H1 (cell line): ENCODE data around the gene RNU2-1. TPM values are rescaled to one million over a fixed set of nuclear protein-coding genes. Genes with fewer than 3 reads are reported as not detected.

Experiments
- CTCF ChIA-PET: fragments of 300-600 bp; sonication (Branson Sonifier 250); formaldehyde crosslinking; loops from one replicate; lab custom pipeline; 2021; ENCODE audit not compliant: partially characterized antibody; lab: Charles Lee
- POLR2A ChIA-PET: fragments of 300-600 bp; sonication (Branson Sonifier 250); formaldehyde crosslinking; loops from one replicate; lab custom pipeline; 2021; ENCODE audit warnings: inconsistent platforms; ENCODE audit not compliant: partially characterized antibody; lab: Charles Lee
- DNase-seq, 2 experiments: peaks; one replicate each; pipeline versions ENCODE4 v3.0.0 to v3.0.0-alpha.2; 2010 to 2022; ENCODE audit warnings: low spot score in 2 of 2, low read depth in 1 of 2, mixed read lengths in 1 of 2
- FAIRE-seq: peaks from 2 replicates; lab custom pipeline; 2011; peaks lifted over from hg19 to GRCh38; lab: Jason Lieb, UNC
- H2AFZ ChIP-seq: 2 replicates; pipeline ENCODE4 v1.8.1; 2012; ENCODE audit warnings: low read length, inconsistent platforms
- H2AK5ac ChIP-seq: 2 replicates; pipeline ENCODE4 v1.6.1; 2013; ENCODE audit warnings: low read depth, low read length
- H2BK120ac ChIP-seq: replicated peaks from 2 replicates; pipeline ENCODE3; 2013; ENCODE audit warnings: low read depth, low read length, inconsistent platforms
- H2BK12ac ChIP-seq: 2 replicates; pipeline ENCODE4 v1.6.1; 2013; ENCODE audit warnings: low read depth, low read length
- H2BK15ac ChIP-seq: 2 replicates; pipeline ENCODE4 v1.6.1; 2013; ENCODE audit warnings: low read length
- H2BK20ac ChIP-seq: 2 replicates; pipeline ENCODE4 v1.6.1; 2013; ENCODE audit warnings: low read length
- H2BK5ac ChIP-seq: 2 replicates; pipeline ENCODE4 v1.6.1; 2013; ENCODE audit warnings: low read depth, low read length
- H3K14ac ChIP-seq: 2 replicates; pipeline ENCODE4 v1.6.1; 2013; ENCODE audit warnings: inconsistent platforms; ENCODE audit not compliant: insufficient read length
- H3K18ac ChIP-seq: 2 replicates; pipeline ENCODE4 v1.6.1; 2013; ENCODE audit warnings: low read length; ENCODE audit errors: extremely low read depth
- H3K23ac ChIP-seq: 2 replicates; pipeline ENCODE4 v1.6.1; 2013; ENCODE audit warnings: inconsistent platforms; ENCODE audit not compliant: insufficient read length
- H3K23me2 ChIP-seq: 2 replicates; pipeline ENCODE4 v1.6.1; 2013; ENCODE audit warnings: low read depth, low read length
- H3K27ac ChIP-seq: 2 replicates; pipeline ENCODE4 v1.6.1; 2011; ENCODE audit warnings: low read depth, low read length, inconsistent platforms
- H3K27me3 ChIP-seq, 4 experiments: replicated peaks in 1 of 4; 1 replicate in 1 of 4; 2 replicates in 3 of 4; pipeline versions ENCODE4 v1.6.1 to v1.8.1; 2011 to 2013; ENCODE audit warnings: low read length in 3 of 4, mild to moderate bottlenecking in 3 of 4, inconsistent platforms in 2 of 4, mixed read lengths in 2 of 4, moderate library complexity in 1 of 4; ENCODE audit not compliant: control insufficient read depth in 3 of 4, insufficient read depth in 3 of 4; ENCODE audit errors: extremely low read depth in 1 of 4
- H3K36me3 ChIP-seq, 4 experiments: 2 replicates each; pipeline versions ENCODE4 v1.6.1 to v1.8.1; 2011 to 2013; ENCODE audit warnings: mild to moderate bottlenecking in 4 of 4, low read length in 3 of 4, moderate library complexity in 2 of 4, control low read depth in 1 of 4, inconsistent platforms in 1 of 4; ENCODE audit not compliant: insufficient read depth in 4 of 4, control insufficient read depth in 2 of 4
- H3K4ac ChIP-seq: replicated peaks from 2 replicates; pipeline ENCODE3; 2013; ENCODE audit warnings: low read length, low read depth, mixed read lengths, inconsistent platforms; ENCODE audit not compliant: insufficient read length
- H3K4me1 ChIP-seq, 4 experiments: replicated peaks in 1 of 4; 1 replicate in 1 of 4; 2 replicates in 3 of 4; pipeline versions ENCODE4 v1.6.1 to v1.8.1; 2011 to 2013; ENCODE audit warnings: low read length in 3 of 4, inconsistent platforms in 2 of 4, mixed read lengths in 1 of 4; ENCODE audit not compliant: insufficient read depth in 4 of 4, control insufficient read depth in 3 of 4
- H3K4me2 ChIP-seq, 2 experiments: 2 replicates each; pipeline versions ENCODE4 v1.6.1 to v1.8.1; 2011 to 2013; ENCODE audit warnings: low read depth in 2 of 2, low read length in 2 of 2, control low read depth in 1 of 2, inconsistent platforms in 1 of 2, mild to moderate bottlenecking in 1 of 2; ENCODE audit not compliant: insufficient read depth in 1 of 2
- H3K4me3 ChIP-seq, 4 experiments: fragments of 200-600, 300-600 bp in 1 of 4; sonication (generic), shearing (Covaris generic), sonication (Bioruptor Twin) in 1 of 4; 2 replicates each; pipeline versions ENCODE4 v1.5.1 to v1.8.1; 2011 to 2016; ENCODE audit warnings: low read length in 4 of 4, low read depth in 3 of 4, control low read depth in 2 of 4, inconsistent platforms in 2 of 4, mild to moderate bottlenecking in 2 of 4, mixed read lengths in 1 of 4, moderate library complexity in 1 of 4; ENCODE audit not compliant: insufficient read depth in 2 of 4; ENCODE audit errors: extremely low read depth in 1 of 4
- H3K56ac ChIP-seq: replicated peaks from 2 replicates; pipeline ENCODE3; 2013; ENCODE audit warnings: low read depth, mild to moderate bottlenecking, mixed read lengths, low read length, inconsistent platforms; ENCODE audit not compliant: insufficient read length
- H3K79me1 ChIP-seq: 2 replicates; pipeline ENCODE4 v1.6.1; 2013; ENCODE audit warnings: low read depth, low read length, control low read depth
- H3K79me2 ChIP-seq, 2 experiments: 2 replicates each; pipeline versions ENCODE4 v1.6.1 to v1.8.1; 2012 to 2013; ENCODE audit warnings: low read length in 2 of 2, mild to moderate bottlenecking in 2 of 2, inconsistent platforms in 1 of 2; ENCODE audit not compliant: insufficient read depth in 2 of 2, control insufficient read depth in 1 of 2
- H3K9ac ChIP-seq, 4 experiments: replicated peaks in 1 of 4; 1 replicate in 1 of 4; 2 replicates in 3 of 4; pipeline versions ENCODE4 v1.6.1 to v1.8.1; 2011 to 2013; ENCODE audit warnings: low read depth in 3 of 4, low read length in 3 of 4, control low read depth in 2 of 4, mild to moderate bottlenecking in 2 of 4, moderate library complexity in 2 of 4, inconsistent platforms in 1 of 4; ENCODE audit errors: extremely low read depth in 1 of 4
- H3K9me3 ChIP-seq, 2 experiments: 2 replicates each; pipeline versions ENCODE4 v1.6.1 to v1.8.1; 2012 to 2013; ENCODE audit warnings: mild to moderate bottlenecking in 2 of 2, moderate library complexity in 2 of 2, control low read depth in 1 of 2, inconsistent platforms in 1 of 2, low read depth in 1 of 2, low read length in 1 of 2, mixed read lengths in 1 of 2; ENCODE audit not compliant: insufficient read depth in 2 of 2
- H4K20me1 ChIP-seq, 2 experiments: replicated peaks in 1 of 2; 2 replicates each; pipeline versions ENCODE3 to v1.8.1; 2011 to 2013; ENCODE audit warnings: inconsistent platforms in 2 of 2, low read length in 2 of 2, mild to moderate bottlenecking in 1 of 2; ENCODE audit not compliant: insufficient read depth in 2 of 2, control insufficient read depth in 1 of 2
- H4K5ac ChIP-seq: 2 replicates; pipeline ENCODE4 v1.6.1; 2013; ENCODE audit warnings: low read length, low read depth, mixed read lengths, inconsistent platforms; ENCODE audit not compliant: insufficient read length
- H4K8ac ChIP-seq: 2 replicates; pipeline ENCODE4 v1.8.0; 2013; ENCODE audit warnings: mild to moderate bottlenecking, moderate library complexity, low read length, inconsistent platforms; ENCODE audit not compliant: insufficient read depth; ENCODE audit errors: extremely low read depth
- H4K91ac ChIP-seq: replicated peaks from 2 replicates; pipeline ENCODE3; 2013; ENCODE audit warnings: low read length, mixed read lengths, inconsistent platforms; ENCODE audit not compliant: insufficient read length
- BACH1 ChIP-seq: IDR thresholded peaks from 2 replicates; pipeline ENCODE4 v1.6.1; 2012; ENCODE audit warnings: low read length, improper control_type of control experiment
- BRCA1 ChIP-seq: IDR thresholded peaks from 2 replicates; pipeline ENCODE4 v1.6.1; 2012; ENCODE audit warnings: low read depth, low read length, improper control_type of control experiment
- CHD1 ChIP-seq: IDR thresholded peaks from 2 replicates; pipeline ENCODE4 v1.6.1; 2012; ENCODE audit warnings: low read depth, low read length, improper control_type of control experiment
- CHD2 ChIP-seq: IDR thresholded peaks from 2 replicates; pipeline ENCODE4 v1.6.1; 2012; ENCODE audit warnings: low read length, improper control_type of control experiment
- GABPA ChIP-seq: IDR thresholded peaks from 2 replicates; pipeline ENCODE4 v1.6.1; 2011; ENCODE audit warnings: mild to moderate bottlenecking, low read length, moderate library complexity, borderline replicate concordance; ENCODE audit not compliant: insufficient read depth
- HDAC6 ChIP-seq: IDR thresholded peaks from one replicate; pipeline ENCODE4 v1.7.1; 2012; ENCODE audit warnings: low read depth, mild to moderate bottlenecking, inconsistent platforms, low read length, moderate library complexity
- KDM4A ChIP-seq: IDR thresholded peaks from one replicate; pipeline ENCODE4 v1.7.1; 2012; ENCODE audit warnings: low read depth, mild to moderate bottlenecking, moderate library complexity, low read length, inconsistent platforms; ENCODE audit not compliant: severe bottlenecking
- KDM5A ChIP-seq: fragments of 200-600 bp; IDR thresholded peaks from 2 replicates; pipeline ENCODE4 v1.7.1; 2012; ENCODE audit warnings: mild to moderate bottlenecking, low read length, inconsistent platforms, mixed read lengths
- POLR2A ChIP-seq, 2 experiments: IDR thresholded peaks; 1 replicate in 1 of 2; 2 replicates in 1 of 2; pipeline ENCODE4 v1.6.1; 2011; ENCODE audit warnings: low read depth in 2 of 2, low read length in 2 of 2, mild to moderate bottlenecking in 2 of 2; ENCODE audit errors: control extremely low read depth in 1 of 2
- RBBP5 ChIP-seq: IDR thresholded peaks from 2 replicates; pipeline ENCODE4 v1.7.1; 2012; ENCODE audit warnings: low read depth, mild to moderate bottlenecking, inconsistent platforms, low read length, moderate library complexity, borderline replicate concordance
- SIN3A ChIP-seq, 2 experiments: IDR thresholded peaks in 1 of 2; conservative IDR thresholded peaks in 1 of 2; 2 replicates each; pipeline ENCODE4 v1.6.1; 2011 to 2012; ENCODE audit warnings: low read length in 2 of 2, improper control_type of control experiment in 1 of 2, low read depth in 1 of 2, mild to moderate bottlenecking in 1 of 2
- SIX5 ChIP-seq: IDR thresholded peaks from 2 replicates; pipeline ENCODE4 v1.6.1; 2011; ENCODE audit warnings: mild to moderate bottlenecking, low read depth, low read length
- YY1 ChIP-seq: IDR thresholded peaks from 2 replicates; pipeline ENCODE4 v1.6.1; 2011; ENCODE audit warnings: low read depth, mild to moderate bottlenecking, low read length
- WGBS, 2 experiments: shearing (Covaris generic) in 1 of 2; methylation state at CpG; one replicate each; pipeline versions ENCODE4 v1.1.6 to v1.1.7; 2013 to 2015; ENCODE audit warnings: low lambda C conversion rate in 2 of 2, mixed read lengths in 2 of 2, inconsistent platforms in 1 of 2, low coverage in 1 of 2, missing lambda C conversion rate in 1 of 2; ENCODE audit not compliant: insufficient replicate concordance in 2 of 2, insufficient coverage in 1 of 2, insufficient read length in 1 of 2; ENCODE audit errors: extremely low coverage in 1 of 2, missing lambda C conversion rate in 1 of 2; 5-methylcytosine and 5-hydroxymethylcytosine counted together
- polyA plus RNA-seq, 7 experiments: library from polyadenylated mRNA; depleted of rRNA in 3 of 7; stranded (reverse) in 5 of 7; unstranded in 2 of 7; fragments of >200 nt in 5 of 7; fragments of 200-250 nt in 2 of 7; gene quantifications; 1 replicate in 5 of 7; 2 replicates in 1 of 7; 4 replicates in 1 of 7; pipeline versions ENCODE4 v1.2.1 to v1.2.3, GENCODE V29; 2011 to 2013; ENCODE audit warnings: missing spikeins in 2 of 7, mixed read lengths in 2 of 7
- total RNA-seq: library from RNA; stranded (reverse); fragmentation: NEBNext Ultra II Directional; extraction: Animal tissue kit (Norgen Biotek cat#: 25700); gene quantifications from 2 replicates; pipeline ENCODE4 v1.2.1, GENCODE V29; 2021
- TF ChIP-seq, protein P1 (sequence below): IDR thresholded peaks from 2 replicates; pipeline ENCODE4 v1.6.1; 2012; ENCODE audit warnings: inconsistent platforms

The RNU2-1 gene
- total and polyA plus RNA-seq, 2 of the 8 experiments (the other 6 are each of a cell fraction or from before 2014, with no cell fraction given) = 2,508 TPM; not detected in 1

DNA sequence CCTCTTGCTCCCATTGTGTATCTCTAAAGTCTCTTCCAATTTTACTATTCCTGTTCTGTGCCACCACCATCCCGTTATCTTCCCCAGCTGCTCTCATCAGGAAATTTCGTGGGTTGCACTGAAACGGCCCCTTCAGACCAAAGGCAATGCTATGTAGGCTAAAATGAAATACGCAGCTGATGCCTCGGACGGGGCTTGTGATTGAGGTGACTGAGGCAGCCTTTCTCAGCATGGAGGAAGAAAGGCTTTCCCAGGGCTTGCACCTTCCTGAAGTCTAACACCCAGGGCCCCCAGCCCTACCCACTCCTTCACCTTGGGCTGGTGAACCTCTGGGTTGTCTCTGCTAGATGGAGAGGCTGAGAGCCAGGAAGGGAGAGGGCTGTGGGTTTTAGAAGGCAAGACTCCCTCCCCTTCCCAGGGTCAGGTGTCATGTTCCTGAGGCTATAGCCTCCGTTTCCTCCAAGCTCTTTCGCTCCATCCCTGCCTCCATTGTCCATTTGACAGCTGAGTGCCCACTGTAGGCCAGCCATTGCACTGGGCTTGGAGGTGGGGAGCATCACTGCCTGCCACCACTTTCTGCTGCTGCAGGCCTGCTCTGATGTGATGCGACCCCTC is 13.2 kb downstream of the RNU2-1 start:
- Histone ChIP-seq H2BK5ac (no peak overlapping the region), H2AK5ac (no peak overlapping the region), H3K18ac (no peak overlapping the region), H3K79me1 (no peaks in the 10 kb centered on the region), H3K23me2 (no peaks in the 10 kb centered on the region; the same call in 1 of the 2 replicates), H3K14ac (no peak overlapping the region), H3K79me2 (no peaks in the 10 kb centered on the region), H3K4me2 (no peak overlapping the region), H3K56ac (no peak overlapping the region), H4K91ac (no peak overlapping the region), H3K4me1 (no peaks in the 10 kb centered on the region), H2BK12ac (no peak overlapping the region), H3K36me3 (peaks cover 0 to 2% (median 0%) of the 10 kb centered on the region in 4 experiments; a peak in 1 of 8 replicates), H4K20me1 (no peaks in the 10 kb centered on the region), H2BK120ac (no peak overlapping the region), H3K27ac (no peak overlapping the region), H2BK20ac (no peak overlapping the region), H2BK15ac (no peak overlapping the region), H3K4me3 (no peak overlapping the region), H4K8ac (no peak overlapping the region), H3K27me3 (no peaks in the 10 kb centered on the region), H4K5ac (no peak overlapping the region), H3K4ac (no peak overlapping the region), H2AFZ (no peak overlapping the region), H3K9ac (no peak overlapping the region), H3K9me3 (no peaks in the 10 kb centered on the region; a peak in 1 of 4 replicates), H3K23ac (no peak overlapping the region)
- 91% methylated on average over 9 of the region's 9 CpGs; no CpG with 5 or more reads in 1 of the 2 experiments for WGBS, 2 experiments
- no peak for FAIRE-seq
- DNase-seq = peak in 1 of 2 experiments; percentile 30
- CTCF ChIA-PET = interaction anchor here (0.6 kb wide), 2 partner anchors 370 to 524 kb away, joined by 3 to 4 read pairs; no protein-coding TSS in a partner anchor
- POLR2A ChIA-PET = interaction anchor here (1.6 to 10.3 kb wide), 3 partner anchors 9 to 223 kb away, joined by 3 to 123 read pairs (median 5); partner anchors contain the start of genes RPL27 and TMEM106A
- TF ChIP-seq KDM4A (no peak), BRCA1 (no peak), HDAC6 (no peak), BACH1 (no peak), YY1 (no peak), KDM5A (no peak), POLR2A (IDR thresholded peaks at IDR 0.05; ENCODE audit: control extremely low read depth in 1 of 2, low read depth in 2 of 2, low read length in 2 of 2) (no peak), SIX5 (no peak), CHD2 (no peak), GABPA (no peak), SIN3A (conservative IDR thresholded peaks at IDR 0.05 in 1 of 2, IDR thresholded peaks at IDR 0.05 in 1 of 2; ENCODE audit: low read depth in 1 of 2, low read length in 2 of 2) (no peak), RBBP5 (no peak), CHD1 (no peak)
- TF ChIP-seq, protein P1, sequence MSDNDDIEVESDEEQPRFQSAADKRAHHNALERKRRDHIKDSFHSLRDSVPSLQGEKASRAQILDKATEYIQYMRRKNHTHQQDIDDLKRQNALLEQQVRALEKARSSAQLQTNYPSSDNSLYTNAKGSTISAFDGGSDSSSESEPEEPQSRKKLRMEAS = no peak
